Spleen (tissue), 7 donors: Measurements from ENCODE around the gene PHACTR1.

Source experiments
- CTCF ChIP-seq, 11 experiments: fragments of 200-600 bp in 7 of 11; fragments of 450-650 bp in 4 of 11; sonication (generic) in 4 of 11; IDR thresholded peaks in 8 of 11; conservative IDR thresholded peaks in 3 of 11; 1 replicate in 7 of 11; 2 replicates in 4 of 11; pipeline versions ENCODE4 v1.4.0 to v1.8.0; 2016 to 2021; ENCODE audit warnings: antibody characterized with exemption in 11 of 11, inconsistent platforms in 4 of 11, mild to moderate bottlenecking in 1 of 11
- POLR2A ChIP-seq, 3 donors: fragments of 450-650 bp; IDR thresholded peaks; one replicate each; pipeline ENCODE4 v1.5.1; 2017; ENCODE audit warnings: antibody characterized with exemption in 3 of 3, mild to moderate bottlenecking in 1 of 3
- donor health status: DM: no; HTN: no; CAD: no; lungs with moderate emphysema.
- donor health status: DM: no; HTN: no; CAD: no.
- donor health status: DM: no; HTN: no; CAD: no.

- TF ChIP-seq CTCF (IDR thresholded peaks at IDR 0.05 in 8 of 11, conservative IDR thresholded peaks at IDR 0.05 in 3 of 11) (no peak), POLR2A (IDR thresholded peaks at IDR 0.05) (no peak)
These were observed 430.8 kb downstream of the PHACTR1 start for GRCh38 chr6:13147376-13147775.
